HEK293 (cell line): ENCODE measurements around the gene LRRC8C.

Source experiments
- CTCF ChIA-PET: fragments of 350-600 bp; formaldehyde crosslinking; extraction: SDS; loops from one replicate; lab custom pipeline; 2021; ENCODE audit warnings: antibody characterized with exemption; lab: Yijun Ruan, JAX
- POLR2A ChIA-PET: fragments of 300-600 bp; formaldehyde crosslinking; extraction: SDS; loops from one replicate; lab custom pipeline; 2020; ENCODE audit warnings: antibody characterized with exemption, inconsistent platforms; lab: Yijun Ruan, JAX
- H3K27ac ChIP-seq: fragments of 200-500 bp; sonication (Bioruptor generic); 2 replicates; pipeline ENCODE4 v1.5.1; 2014; ENCODE audit warnings: low read depth, low read length, control low read depth, inconsistent platforms; ENCODE audit errors: extremely low read depth
- H3K36me3 ChIP-seq, 2 experiments: fragments of 200-500 bp in 1 of 2; sonication (Bioruptor generic) in 1 of 2; 1 replicate in 1 of 2; 2 replicates in 1 of 2; pipeline ENCODE4 v1.5.1; 2014 to 2017; ENCODE audit warnings: inconsistent platforms in 2 of 2, low read length in 2 of 2; ENCODE audit not compliant: control insufficient read depth in 2 of 2, insufficient read depth in 1 of 2
- H3K4me1 ChIP-seq: fragments of 200-500 bp; sonication (Bioruptor generic); 2 replicates; pipeline ENCODE4 v1.5.1; 2014; ENCODE audit warnings: mild to moderate bottlenecking, low read length, inconsistent platforms; ENCODE audit not compliant: control insufficient read depth, insufficient read depth
- H3K4me3 ChIP-seq: 2 replicates; pipeline ENCODE4 v1.5.1; 2011; ENCODE audit warnings: low read depth, mild to moderate bottlenecking, control low read depth, low read length, moderate library complexity
- H3K9me3 ChIP-seq: fragments of 200-500 bp; sonication (Bioruptor generic); 2 replicates; pipeline ENCODE4 v1.5.1; 2014; ENCODE audit warnings: low read depth, low read length, inconsistent platforms; ENCODE audit not compliant: control insufficient read depth, insufficient read depth
- ATF2 ChIP-seq: fragments of 450-650 bp; formaldehyde crosslinking; IDR thresholded peaks from 2 replicates; pipeline ENCODE4 v1.5.1; 2016; ENCODE audit warnings: missing biosample characterization, missing genetic modification characterization, low read depth
- BCL11A ChIP-seq: fragments of 450-650 bp; formaldehyde crosslinking; IDR thresholded peaks from 2 replicates; pipeline ENCODE4 v1.5.1; 2016; ENCODE audit warnings: low read depth, missing biosample characterization, missing genetic modification characterization
- FEZF1 ChIP-seq: fragments of 450-650 bp; formaldehyde crosslinking; IDR thresholded peaks from 2 replicates; pipeline ENCODE4 v1.5.1; 2016; ENCODE audit warnings: missing biosample characterization, missing genetic modification characterization
- KLF7 ChIP-seq: fragments of 450-650 bp; formaldehyde crosslinking; IDR thresholded peaks from 2 replicates; pipeline ENCODE4 v1.5.1; 2016; ENCODE audit warnings: missing biosample characterization, missing genetic modification characterization, borderline replicate concordance
- TCF7L2 ChIP-seq: IDR thresholded peaks from 2 replicates; pipeline ENCODE4 v1.6.1; 2011; ENCODE audit warnings: low read depth, mild to moderate bottlenecking, inconsistent platforms, low read length, moderate library complexity, borderline replicate concordance
- ZBTB20 ChIP-seq: fragments of 450-650 bp; formaldehyde crosslinking; IDR thresholded peaks from 2 replicates; pipeline ENCODE4 v1.5.1; 2016; ENCODE audit warnings: missing biosample characterization, missing genetic modification characterization
- ZBTB48 ChIP-seq: fragments of 450-650 bp; formaldehyde crosslinking; IDR thresholded peaks from 2 replicates; pipeline ENCODE4 v1.5.1; 2016; ENCODE audit warnings: missing biosample characterization, missing genetic modification characterization
- ZBTB8A ChIP-seq: fragments of 450-650 bp; formaldehyde crosslinking; IDR thresholded peaks from 2 replicates; pipeline ENCODE4 v1.5.1; 2016; ENCODE audit warnings: missing biosample characterization, missing genetic modification characterization
- ZFP37 ChIP-seq: fragments of 450-650 bp; formaldehyde crosslinking; IDR thresholded peaks from 2 replicates; pipeline ENCODE4 v1.5.1; 2016; ENCODE audit warnings: missing biosample characterization, missing genetic modification characterization
- ZFP69B ChIP-seq: fragments of 450-650 bp; formaldehyde crosslinking; IDR thresholded peaks from 2 replicates; pipeline ENCODE4 v1.5.1; 2016; ENCODE audit warnings: missing biosample characterization, missing genetic modification characterization
- ZNF600 ChIP-seq: fragments of 450-650 bp; formaldehyde crosslinking; IDR thresholded peaks from 2 replicates; pipeline ENCODE4 v1.5.1; 2016; ENCODE audit warnings: missing biosample characterization, missing genetic modification characterization
- ZNF645 ChIP-seq: fragments of 450-650 bp; formaldehyde crosslinking; IDR thresholded peaks from 2 replicates; pipeline ENCODE4; 2016; ENCODE audit warnings: missing biosample characterization, missing genetic modification characterization
- ZNF692 ChIP-seq: fragments of 450-650 bp; formaldehyde crosslinking; IDR thresholded peaks from 2 replicates; pipeline ENCODE4 v1.5.1; 2016; ENCODE audit warnings: missing biosample characterization, missing genetic modification characterization
- ZNF792 ChIP-seq: fragments of 450-650 bp; formaldehyde crosslinking; IDR thresholded peaks from 2 replicates; pipeline ENCODE4 v1.5.1; 2016; ENCODE audit warnings: missing biosample characterization, missing genetic modification characterization
- ZXDB ChIP-seq: fragments of 450-650 bp; formaldehyde crosslinking; IDR thresholded peaks from 2 replicates; pipeline ENCODE4 v1.5.1; 2016; ENCODE audit warnings: missing biosample characterization, missing genetic modification characterization

Gene LRRC8C

GRCh38 chr1:89659322-89660081 lies 26.6 kb downstream of the LRRC8C start:
- Histone ChIP-seq H3K36me3 (no peaks in the 10 kb centered on the region), H3K9me3 (no peaks in the 10 kb centered on the region), H3K27ac (no peak overlapping the region), H3K4me3 (no peak overlapping the region), H3K4me1 (no peaks in the 10 kb centered on the region; the same call in 1 of the 2 replicates)
- TF ChIP-seq FEZF1 (tag by site-specific recombination) (peak; percentile 75), ZNF600 (tag by site-specific recombination) (0 out of 2 replicates have a peak, but pooled peaks have one; percentile 14), TCF7L2 (no peak)
- ChIA-PET POLR2A (no interaction called here), CTCF (interaction anchor here (0.9 kb wide), 1 partner anchor 103 kb away, joined by 3 read pairs; no protein-coding TSS in a partner anchor)

- Histone ChIP-seq H3K27ac (no peak overlapping the region), H3K4me1 (no peaks in the 10 kb centered on the region; the same call in 1 of the 2 replicates), H3K36me3 (no peaks in the 10 kb centered on the region), H3K4me3 (no peak overlapping the region), H3K9me3 (no peaks in the 10 kb centered on the region)
- TF ChIP-seq ZNF692 (tag by site-specific recombination), result peak; percentile 82
- TF ChIP-seq ATF2 (tag by site-specific recombination), result no peak
- no peak for TF ChIP-seq ZBTB48 (tag by site-specific recombination)
- peak; percentile 60; the same call in 1 of the 2 replicates for TF ChIP-seq ZBTB20 (tag by site-specific recombination)
- TF ChIP-seq ZFP69B (tag by site-specific recombination), result peak; percentile 74; the same call in 1 of the 2 replicates
- no peak for TF ChIP-seq ZNF645 (tag by site-specific recombination)
- no peak for TF ChIP-seq ZNF792
- CTCF ChIA-PET, result interaction anchor here (0.6 to 0.9 kb wide), 2 partner anchors 17 to 102 kb away, joined by 3 read pairs; no protein-coding TSS in a partner anchor
- POLR2A ChIA-PET, result no interaction called here
Measured at GRCh38 chr1:89660224-89661061, 27.5 kb downstream of the LRRC8C start.

- no peak overlapping the region for H3K4me3 ChIP-seq
- H3K36me3 ChIP-seq, result no peaks in the 10 kb centered on the region
- POLR2A ChIA-PET, result no interaction called here
- no peaks in the 10 kb centered on the region for H3K9me3 ChIP-seq
- TF ChIP-seq BCL11A (no peak), ZFP37 (no peak), ZBTB8A (no peak), ZXDB (tag by site-specific recombination) (no peak), KLF7 (no peak)
- TF ChIP-seq, all 188 proteins: peak for 0
- Histone ChIP-seq H3K4me1 (no peaks in the 10 kb centered on the region), H3K27ac (no peak overlapping the region)
- CTCF ChIA-PET, result no interaction called here
Measured at GRCh38 chr1:89665941-89666340, 33.0 kb downstream of the LRRC8C start.
